GM23338 (cell line): ENCODE data around the gene MSMB. TPM values are rescaled to one million over a fixed set of nuclear protein-coding genes. Genes with fewer than 3 reads are reported as not detected.

Source experiments
- ATAC-seq: fragments of 200-7000 bp; cut with Tn5 transposase; 3 replicates; pipeline ENCODE4 v1.9.1; 2020
- DNase-seq: peaks from one replicate; pipeline ENCODE4 v3.0.0-alpha.2; 2015; ENCODE audit warnings: low spot score
- H2AFZ ChIP-seq: fragments of 200-600 bp; sonication (generic); 2 replicates; pipeline ENCODE4 v1.8.0; 2016; ENCODE audit warnings: antibody characterized with exemption, mild to moderate bottlenecking, moderate library complexity
- H3F3A ChIP-seq: fragments of 200-600 bp; sonication (generic); replicated peaks from 2 replicates; pipeline ENCODE4 v1.8.0; 2017; ENCODE audit warnings: antibody characterized with exemption, mixed run types, low read depth
- H3K27ac ChIP-seq: fragments of 200-600 bp; sonication (generic); 2 replicates; pipeline ENCODE4 v1.6.1; 2016; ENCODE audit warnings: low read depth
- H3K27me3 ChIP-seq: fragments of 200-600 bp; sonication (generic); 2 replicates; pipeline ENCODE4 v1.8.0; 2016; ENCODE audit warnings: mild to moderate bottlenecking, mixed run types, moderate library complexity; ENCODE audit not compliant: insufficient read depth
- H3K36me3 ChIP-seq: fragments of 200-600 bp; sonication (generic); 2 replicates; pipeline ENCODE4 v1.8.0; 2016; ENCODE audit warnings: mild to moderate bottlenecking; ENCODE audit not compliant: insufficient read depth
- H3K4me1 ChIP-seq: fragments of 200-600 bp; sonication (generic); 2 replicates; pipeline ENCODE4 v1.8.0; 2016; ENCODE audit warnings: mild to moderate bottlenecking, moderate library complexity; ENCODE audit not compliant: insufficient read depth
- H3K4me2 ChIP-seq: fragments of 200-600 bp; sonication (generic); 2 replicates; pipeline ENCODE4 v1.7.1; 2017; ENCODE audit warnings: mixed run types
- H3K4me3 ChIP-seq: fragments of 200-600 bp; sonication (generic); 2 replicates; pipeline ENCODE4 v1.6.1; 2016; ENCODE audit warnings: mixed run types
- H3K79me2 ChIP-seq: fragments of 200-600 bp; sonication (generic); replicated peaks from 2 replicates; pipeline ENCODE4 v1.8.0; 2017; ENCODE audit warnings: mild to moderate bottlenecking; ENCODE audit not compliant: insufficient read depth
- H3K9me2 ChIP-seq: fragments of 200-600 bp; sonication (generic); 2 replicates; pipeline ENCODE4 v1.8.0; 2017; ENCODE audit not compliant: insufficient read depth
- H4K20me1 ChIP-seq: fragments of 200-600 bp; sonication (generic); replicated peaks from 2 replicates; pipeline ENCODE4 v1.8.0; 2017; ENCODE audit warnings: mild to moderate bottlenecking; ENCODE audit not compliant: insufficient read depth
- H3K27ac Mint-ChIP-seq: 2 replicates; pipeline ENCODE4 v1.8.0; 2020; ENCODE audit warnings: inconsistent platforms, mild to moderate bottlenecking, moderate library complexity, mixed read lengths
- H3K27me3 Mint-ChIP-seq: 3 replicates; pipeline ENCODE4 v1.8.0; 2022; ENCODE audit warnings: low read depth, mild to moderate bottlenecking, moderate library complexity, mixed read lengths, inconsistent platforms; ENCODE audit not compliant: insufficient read depth, poor library complexity
- H3K36me3 Mint-ChIP-seq: 3 replicates; pipeline ENCODE4 v1.8.0; 2021; ENCODE audit warnings: low read depth, mild to moderate bottlenecking, inconsistent platforms, moderate library complexity, mixed read lengths
- H3K4me1 Mint-ChIP-seq: 3 replicates; pipeline ENCODE4 v1.8.0; 2020; ENCODE audit warnings: mild to moderate bottlenecking, inconsistent platforms, mixed read lengths
- H3K4me3 Mint-ChIP-seq: 3 replicates; pipeline ENCODE4 v1.8.0; 2021; ENCODE audit warnings: moderate library complexity, mild to moderate bottlenecking, inconsistent platforms, mixed read lengths
- H3K9me3 Mint-ChIP-seq: 3 replicates; pipeline ENCODE4 v1.8.0; 2020; ENCODE audit warnings: moderate library complexity, mild to moderate bottlenecking, inconsistent platforms, mixed read lengths
- CREB1 ChIP-seq: fragments of 250-450 bp; sonication (Bioruptor Pico); IDR thresholded peaks from 2 replicates; pipeline ENCODE4 v1.5.0; 2020; ENCODE audit warnings: low read depth, mild to moderate bottlenecking, moderate library complexity
- CTCF ChIP-seq, 2 experiments: fragments of 200-600 bp in 1 of 2; sonication (generic) in 1 of 2; conservative IDR thresholded peaks; 2 replicates each; pipeline versions ENCODE4 v1.5.1 to v1.6.1; 2016 to 2017; ENCODE audit warnings: antibody characterized with exemption in 2 of 2, low read depth in 2 of 2, mild to moderate bottlenecking in 2 of 2, moderate library complexity in 1 of 2
- EZH2 ChIP-seq: fragments of 200-600 bp; sonication (generic); IDR thresholded peaks from one replicate; pipeline ENCODE4 v1.8.0; 2017; ENCODE audit warnings: antibody characterized with exemption, mild to moderate bottlenecking, low read depth; ENCODE audit not compliant: unreplicated experiment
- EZH2phosphoT487 ChIP-seq: fragments of 200-600 bp; sonication (generic); IDR thresholded peaks from one replicate; pipeline ENCODE4 v1.8.1; 2018; ENCODE audit warnings: antibody characterized with exemption; ENCODE audit not compliant: unreplicated experiment
- NANOG ChIP-seq: IDR thresholded peaks from 2 replicates; pipeline ENCODE4 v1.6.1; 2016; ENCODE audit warnings: antibody characterized with exemption, borderline replicate concordance
- POLR2AphosphoS5 ChIP-seq: IDR thresholded peaks from 2 replicates; pipeline ENCODE4 v1.6.1; 2016; ENCODE audit warnings: antibody characterized with exemption, low read depth
- REST ChIP-seq: IDR thresholded peaks from one replicate; pipeline ENCODE4 v1.6.1; 2018; ENCODE audit warnings: antibody characterized with exemption; ENCODE audit not compliant: unreplicated experiment
- STAT1 ChIP-seq: IDR thresholded peaks from one replicate; pipeline ENCODE4 v1.6.1; 2016; ENCODE audit warnings: antibody characterized with exemption; ENCODE audit not compliant: unreplicated experiment
- ZNF114 ChIP-seq: fragments of 250-450 bp; sonication (Bioruptor Pico); IDR thresholded peaks from 2 replicates; pipeline ENCODE4 v1.5.0; 2020; ENCODE audit warnings: mild to moderate bottlenecking, moderate library complexity
- ZNF331 ChIP-seq: fragments of 250-450 bp; sonication (Bioruptor Pico); IDR thresholded peaks from 2 replicates; pipeline ENCODE4 v1.5.0; 2020; ENCODE audit warnings: low read depth, mild to moderate bottlenecking, moderate library complexity
- ZNF462 ChIP-seq: fragments of 250-450 bp; sonication (Bioruptor Pico); IDR thresholded peaks from 2 replicates; pipeline ENCODE4 v1.5.0; 2020; ENCODE audit warnings: mild to moderate bottlenecking, moderate library complexity
- polyA plus RNA-seq: library from polyadenylated mRNA; unstranded; fragments of >200 nt; fragmentation: Nextera tagmentation; extraction: Ambion mirVana; gene quantifications from 2 replicates; pipeline ENCODE4 v1.2.1, GENCODE V29; 2016
- total RNA-seq: library from RNA; depleted of rRNA; stranded (reverse); fragments of >200 nt; shearing (Covaris generic); gene quantifications from 2 replicates; pipeline ENCODE4 v1.2.3, GENCODE V29; 2014
- TF ChIP-seq, protein P1 (sequence below): IDR thresholded peaks from 2 replicates; pipeline ENCODE4 v1.6.1; 2016; ENCODE audit warnings: antibody characterized with exemption

MSMB gene
- total and polyA plus RNA-seq, 2 experiments from 2014 or later: not detected

DNA sequence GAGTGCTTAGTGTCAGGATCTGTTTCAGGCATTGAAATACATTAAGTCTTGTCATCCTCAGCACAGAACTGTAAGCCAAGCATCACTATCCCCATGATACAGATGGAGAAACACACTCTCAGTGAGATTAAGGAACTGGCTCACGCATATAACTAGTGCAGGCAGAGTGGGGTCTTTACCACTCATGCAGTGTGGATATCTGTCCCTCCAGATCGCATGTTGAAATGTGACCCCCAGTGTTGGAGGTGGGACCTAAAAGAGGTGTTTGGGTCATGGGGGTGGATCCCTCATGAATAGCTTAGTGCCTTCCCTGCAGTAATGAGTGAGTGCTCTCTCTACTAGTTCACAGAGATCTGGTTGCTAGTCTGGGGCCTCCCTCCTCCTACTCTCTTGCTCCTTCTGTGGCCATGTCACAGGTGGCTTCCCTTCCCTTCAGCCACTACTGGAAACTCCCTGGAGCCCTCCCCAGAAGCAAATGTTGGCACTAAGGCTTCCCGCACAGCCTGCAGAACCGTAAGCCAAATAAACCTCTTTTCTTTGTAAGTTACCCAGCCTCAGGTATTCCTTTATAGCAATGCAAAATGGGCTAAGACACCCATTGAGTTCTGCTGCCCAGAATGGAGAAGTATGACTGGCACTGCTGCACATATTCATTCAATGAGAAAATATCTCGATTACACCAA, 31.8 kb upstream of the MSMB start:
- TF ChIP-seq ZNF331 (CRISPR knock-in tag) (no peak), STAT1 (no peak), CTCF (conservative IDR thresholded peaks at IDR 0.05; ENCODE audit: low read depth in 2 of 2) (no peak), NANOG (no peak), EZH2 (no peak), POLR2AphosphoS5 (no peak), CREB1 (CRISPR knock-in tag) (no peak), ZNF462 (CRISPR knock-in tag) (no peak), ZNF114 (CRISPR knock-in tag) (no peak), EZH2phosphoT487 (no peak), REST (no peak)
- TF ChIP-seq, protein P1, sequence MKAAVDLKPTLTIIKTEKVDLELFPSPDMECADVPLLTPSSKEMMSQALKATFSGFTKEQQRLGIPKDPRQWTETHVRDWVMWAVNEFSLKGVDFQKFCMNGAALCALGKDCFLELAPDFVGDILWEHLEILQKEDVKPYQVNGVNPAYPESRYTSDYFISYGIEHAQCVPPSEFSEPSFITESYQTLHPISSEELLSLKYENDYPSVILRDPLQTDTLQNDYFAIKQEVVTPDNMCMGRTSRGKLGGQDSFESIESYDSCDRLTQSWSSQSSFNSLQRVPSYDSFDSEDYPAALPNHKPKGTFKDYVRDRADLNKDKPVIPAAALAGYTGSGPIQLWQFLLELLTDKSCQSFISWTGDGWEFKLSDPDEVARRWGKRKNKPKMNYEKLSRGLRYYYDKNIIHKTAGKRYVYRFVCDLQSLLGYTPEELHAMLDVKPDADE: no peak
- no peaks in the 10 kb centered on the region for H3F3A ChIP-seq
- no peaks in the 10 kb centered on the region for H3K36me3 ChIP-seq
- Mint-ChIP-seq H3K9me3 (0 out of 3 replicates have a peak, but pooled peaks cover 2% of the 10 kb centered on the region), H3K27me3 (no peaks in the 10 kb centered on the region), H3K4me3 (no peak overlapping the region), H3K36me3 (no peaks in the 10 kb centered on the region; the same call in 2 of the 3 replicates), H3K27ac (no peak overlapping the region), H3K4me1 (peaks cover 3% of the 10 kb centered on the region; the same call in 2 of the 3 replicates)
- no peaks in the 10 kb centered on the region for H3K79me2 ChIP-seq
- H2AFZ ChIP-seq: peak overlapping the region; percentile 84
- no peak overlapping the region for H3K4me2 ChIP-seq
- no peaks in the 10 kb centered on the region for H4K20me1 ChIP-seq
- H3K4me1 ChIP-seq: peaks cover 7% of the 10 kb centered on the region; the same call in 1 of the 2 replicates
- H3K27ac ChIP-seq: no peak overlapping the region
- no peak for DNase-seq
- no peaks in the 10 kb centered on the region for H3K27me3 ChIP-seq
- H3K9me2 ChIP-seq: no peaks in the 10 kb centered on the region
- ATAC-seq: no peak
- H3K4me3 ChIP-seq: no peak overlapping the region
